AG09309 (cell line): ENCODE results near the gene DCAF12.
"Not testable (repeated sequence)": the region's sequence is repeated elsewhere in the genome, so short reads cannot be mapped to it uniquely, and the experiment has no call there.

Experiments
- DNase-seq: peaks from one replicate; pipeline ENCODE4 v3.0.0-alpha.2; 2010; ENCODE audit warnings: low read depth
- H3K4me3 ChIP-seq: 2 replicates; pipeline ENCODE4 v1.5.1; 2011; ENCODE audit warnings: mild to moderate bottlenecking, low read depth, low read length, moderate library complexity; ENCODE audit not compliant: control insufficient read depth
- TF ChIP-seq, protein P1 (sequence below): IDR thresholded peaks from 2 replicates; pipeline ENCODE4 v1.5.1; 2011; ENCODE audit warnings: mild to moderate bottlenecking, low read depth, low read length, inconsistent platforms; ENCODE audit not compliant: insufficient read depth, control insufficient read depth; ENCODE audit errors: missing control alignments

The DCAF12 gene

DNA sequence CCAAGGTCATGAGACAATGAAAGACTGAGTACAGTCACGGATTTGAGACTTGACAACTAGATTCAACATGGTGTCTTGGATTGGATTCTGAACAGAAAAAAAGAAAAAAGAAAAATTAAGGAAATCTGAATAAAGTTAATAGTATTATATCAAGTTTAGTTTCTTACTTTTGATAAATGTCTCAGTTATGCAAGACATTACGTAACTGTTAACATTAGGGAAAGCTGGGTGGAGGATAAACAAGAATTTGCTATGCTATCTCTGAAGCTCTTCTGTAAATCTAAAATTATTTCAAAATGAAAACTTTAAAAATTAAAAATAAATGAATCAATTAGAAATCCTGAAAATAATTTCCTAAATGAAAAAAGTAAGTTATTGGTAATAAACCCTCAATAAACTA lies 14.4 kb upstream of the DCAF12 start:
- DNase-seq: no peak
- H3K4me3 ChIP-seq: no peak overlapping the region
- TF ChIP-seq, protein P1, sequence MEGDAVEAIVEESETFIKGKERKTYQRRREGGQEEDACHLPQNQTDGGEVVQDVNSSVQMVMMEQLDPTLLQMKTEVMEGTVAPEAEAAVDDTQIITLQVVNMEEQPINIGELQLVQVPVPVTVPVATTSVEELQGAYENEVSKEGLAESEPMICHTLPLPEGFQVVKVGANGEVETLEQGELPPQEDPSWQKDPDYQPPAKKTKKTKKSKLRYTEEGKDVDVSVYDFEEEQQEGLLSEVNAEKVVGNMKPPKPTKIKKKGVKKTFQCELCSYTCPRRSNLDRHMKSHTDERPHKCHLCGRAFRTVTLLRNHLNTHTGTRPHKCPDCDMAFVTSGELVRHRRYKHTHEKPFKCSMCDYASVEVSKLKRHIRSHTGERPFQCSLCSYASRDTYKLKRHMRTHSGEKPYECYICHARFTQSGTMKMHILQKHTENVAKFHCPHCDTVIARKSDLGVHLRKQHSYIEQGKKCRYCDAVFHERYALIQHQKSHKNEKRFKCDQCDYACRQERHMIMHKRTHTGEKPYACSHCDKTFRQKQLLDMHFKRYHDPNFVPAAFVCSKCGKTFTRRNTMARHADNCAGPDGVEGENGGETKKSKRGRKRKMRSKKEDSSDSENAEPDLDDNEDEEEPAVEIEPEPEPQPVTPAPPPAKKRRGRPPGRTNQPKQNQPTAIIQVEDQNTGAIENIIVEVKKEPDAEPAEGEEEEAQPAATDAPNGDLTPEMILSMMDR: no peak

GRCh38 chr9:34139477-34140146 lies 13.1 kb upstream of the DCAF12 start:
- TF ChIP-seq, protein P1: peak; percentile 37
- no peak overlapping the region for H3K4me3 ChIP-seq
- DNase-seq: peak; percentile 81

DNA sequence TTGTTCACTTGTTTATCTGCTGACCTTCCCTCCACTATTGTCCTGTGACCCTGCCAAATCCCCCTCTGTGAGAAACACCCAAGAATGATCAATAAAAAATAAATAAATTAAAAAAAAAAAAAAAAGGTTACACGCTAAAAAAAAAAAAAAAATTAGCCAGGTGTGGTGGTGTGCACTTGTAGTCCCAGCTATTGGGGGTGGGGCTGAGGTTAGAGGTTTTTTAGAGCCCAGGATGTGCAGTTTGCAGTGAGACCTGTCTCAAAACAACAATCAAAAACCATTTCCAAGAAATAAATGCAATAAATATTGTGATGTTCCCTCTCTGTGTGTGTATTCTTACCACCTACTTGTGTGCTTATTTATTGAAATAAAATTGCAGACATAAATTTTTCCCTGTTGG lies 12.1 kb upstream of the DCAF12 start:
- not testable (repeated sequence) for DNase-seq

DNA sequence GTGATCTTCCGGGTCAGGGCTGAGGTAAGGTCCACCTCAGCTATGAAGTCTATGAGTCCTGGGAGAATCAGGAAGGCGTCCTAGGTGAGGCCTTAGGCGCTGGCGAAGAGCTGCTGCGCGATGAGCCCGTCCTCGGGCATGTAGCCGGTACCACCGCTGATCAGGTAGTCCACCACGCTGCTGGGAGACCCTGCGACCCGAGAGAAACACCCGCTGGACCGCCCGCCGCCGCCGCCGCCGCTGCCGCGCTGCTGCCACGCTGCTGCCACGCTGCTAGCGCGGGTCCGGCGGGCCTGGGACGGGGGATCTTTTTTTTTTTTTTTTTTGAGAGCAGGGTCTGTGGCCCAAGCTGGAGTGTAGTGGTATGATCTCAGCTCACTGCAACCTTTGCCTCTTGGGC lies 8.0 kb upstream of the DCAF12 start:
- no peak for DNase-seq
- TF ChIP-seq, protein P1: no peak
- H3K4me3 ChIP-seq: no peak overlapping the region

More for the DNA sequence above, 12.1 kb upstream of the DCAF12 start:
- H3K4me3 ChIP-seq: not testable (repeated sequence)

DNA sequence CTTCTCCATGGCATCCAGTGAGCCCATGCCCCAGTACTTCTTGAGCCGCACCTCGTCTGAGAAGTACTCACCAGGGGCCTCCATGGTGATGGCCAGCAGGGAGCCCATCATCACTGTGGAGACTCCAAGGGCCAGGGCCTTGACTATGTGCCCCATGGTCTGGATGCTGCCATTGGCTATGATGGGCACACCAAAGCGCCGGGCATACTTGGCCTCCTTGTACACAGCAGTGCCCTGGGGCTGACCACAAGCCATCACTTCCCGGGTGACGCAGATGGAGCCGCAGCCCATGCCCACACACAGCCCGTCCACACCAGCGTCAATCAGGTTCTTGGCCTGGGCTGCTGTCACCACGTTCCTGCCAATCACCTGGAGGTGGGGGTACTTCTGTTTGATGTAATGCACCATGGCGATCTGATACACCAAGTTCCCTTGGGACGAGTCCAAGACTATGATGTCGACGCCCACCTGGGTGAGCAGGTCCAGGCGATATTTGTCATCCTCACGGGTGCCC lies 7.0 kb upstream of the DCAF12 start:
- no peak overlapping the region for H3K4me3 ChIP-seq
- DNase-seq: no peak
- TF ChIP-seq, protein P1: no peak

- no peak for DNase-seq
- H3K4me3 ChIP-seq: no peak overlapping the region
- TF ChIP-seq, protein P1: no peak
These were observed 5.1 kb upstream of the DCAF12 start for GRCh38 chr9:34131571-34131970.

GRCh38 chr9:34127035-34127948 lies 794 bp upstream of the DCAF12 start:
- TF ChIP-seq, protein P1: no peak
- peak overlapping the region; percentile 94 for H3K4me3 ChIP-seq
- DNase-seq: no peak
